Upper lobe of left lung (tissue), 4 donors: Measurements from ENCODE around the gene DENND1A.

Experiments used
- EP300 ChIP-seq, 4 donors: sonication (generic); formaldehyde crosslinking; IDR thresholded peaks; one replicate each; pipeline ENCODE4 v1.5.1; 2017; ENCODE audit warnings: antibody characterized with exemption in 4 of 4, control low read depth in 2 of 4
- POLR2A ChIP-seq, 4 donors: fragments of 450-650 bp; IDR thresholded peaks; one replicate each; pipeline ENCODE4 v1.5.1; 2016 to 2017; ENCODE audit warnings: antibody characterized with exemption in 4 of 4, mild to moderate bottlenecking in 2 of 4
- POLR2AphosphoS5 ChIP-seq, 2 donors: sonication (generic); formaldehyde crosslinking; IDR thresholded peaks; one replicate each; pipeline ENCODE4 v1.5.1; 2017; ENCODE audit warnings: antibody characterized with exemption in 2 of 2
- TF ChIP-seq, protein P1 (sequence below), 6 experiments: fragments of 450-650 bp in 4 of 6; fragments of 200-600 bp in 2 of 6; sonication (generic) in 2 of 6; IDR thresholded peaks; one replicate each; pipeline ENCODE4 v1.5.1; 2016 to 2019; ENCODE audit warnings: antibody characterized with exemption in 6 of 6

- TF ChIP-seq, protein P1, sequence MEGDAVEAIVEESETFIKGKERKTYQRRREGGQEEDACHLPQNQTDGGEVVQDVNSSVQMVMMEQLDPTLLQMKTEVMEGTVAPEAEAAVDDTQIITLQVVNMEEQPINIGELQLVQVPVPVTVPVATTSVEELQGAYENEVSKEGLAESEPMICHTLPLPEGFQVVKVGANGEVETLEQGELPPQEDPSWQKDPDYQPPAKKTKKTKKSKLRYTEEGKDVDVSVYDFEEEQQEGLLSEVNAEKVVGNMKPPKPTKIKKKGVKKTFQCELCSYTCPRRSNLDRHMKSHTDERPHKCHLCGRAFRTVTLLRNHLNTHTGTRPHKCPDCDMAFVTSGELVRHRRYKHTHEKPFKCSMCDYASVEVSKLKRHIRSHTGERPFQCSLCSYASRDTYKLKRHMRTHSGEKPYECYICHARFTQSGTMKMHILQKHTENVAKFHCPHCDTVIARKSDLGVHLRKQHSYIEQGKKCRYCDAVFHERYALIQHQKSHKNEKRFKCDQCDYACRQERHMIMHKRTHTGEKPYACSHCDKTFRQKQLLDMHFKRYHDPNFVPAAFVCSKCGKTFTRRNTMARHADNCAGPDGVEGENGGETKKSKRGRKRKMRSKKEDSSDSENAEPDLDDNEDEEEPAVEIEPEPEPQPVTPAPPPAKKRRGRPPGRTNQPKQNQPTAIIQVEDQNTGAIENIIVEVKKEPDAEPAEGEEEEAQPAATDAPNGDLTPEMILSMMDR (IDR thresholded peaks at IDR 0.05): no peak
- TF ChIP-seq POLR2A (IDR thresholded peaks at IDR 0.05): no peak
- no peak for TF ChIP-seq POLR2AphosphoS5 (IDR thresholded peaks at IDR 0.05)
- TF ChIP-seq EP300 (IDR thresholded peaks at IDR 0.05): no peak
Measured at GRCh38 chr9:123372766-123373446, 557.0 kb downstream of the DENND1A start.
